Prostate gland (tissue), 2 donors: ENCODE data around the gene CELSR2.

Source experiments
- CTCF ChIP-seq, 4 experiments: fragments of 200-600 bp in 2 of 4; fragments of 450-650 bp in 2 of 4; sonication (generic) in 2 of 4; IDR thresholded peaks; 1 replicate in 3 of 4; 2 replicates in 1 of 4; pipeline ENCODE4 v1.5.1; 2016 to 2019; ENCODE audit warnings: antibody characterized with exemption in 4 of 4, mild to moderate bottlenecking in 2 of 4, moderate library complexity in 2 of 4
- POLR2A ChIP-seq: fragments of 450-650 bp; IDR thresholded peaks from one replicate; pipeline ENCODE4 v1.6.1; 2016; ENCODE audit warnings: antibody characterized with exemption, mild to moderate bottlenecking

GRCh38 chr1:109228167-109228566, 21.2 kb upstream of the CELSR2 start:
- TF ChIP-seq CTCF (IDR thresholded peaks at IDR 0.05), result no peak
- no peak for TF ChIP-seq POLR2A
